GM21528 (cell line): ENCODE measurements around the gene HNRNPM.

Experiments
- ATAC-seq: cut with Tn5 transposase; IDR thresholded peaks from one replicate; pipeline ENCODE4 v1.9.1; 2021; ENCODE audit warnings: mild to moderate bottlenecking, moderate library complexity; ENCODE audit not compliant: unreplicated experiment, low FRiP score

The HNRNPM gene

DNA sequence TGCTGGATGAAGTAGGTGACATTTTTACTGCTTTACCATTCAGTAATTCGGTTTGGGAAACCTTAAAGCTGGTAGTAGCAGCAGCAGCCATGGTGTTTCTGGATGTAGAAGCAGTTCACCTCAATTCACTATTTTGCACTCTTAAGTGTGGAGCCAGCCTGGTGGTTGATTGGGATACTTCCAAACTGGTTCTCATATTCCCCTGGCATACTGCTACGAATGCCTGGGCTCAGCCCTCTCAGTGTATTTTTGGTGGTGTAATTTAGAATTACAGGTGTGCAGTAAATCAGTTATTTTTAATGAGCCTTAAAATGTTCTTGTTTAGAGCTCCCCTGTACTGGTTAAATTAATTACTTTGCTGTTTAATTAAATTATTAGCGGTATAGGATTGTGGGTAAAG is 12.4 kb downstream of the HNRNPM start:
- ATAC-seq, result no peak

DNA sequence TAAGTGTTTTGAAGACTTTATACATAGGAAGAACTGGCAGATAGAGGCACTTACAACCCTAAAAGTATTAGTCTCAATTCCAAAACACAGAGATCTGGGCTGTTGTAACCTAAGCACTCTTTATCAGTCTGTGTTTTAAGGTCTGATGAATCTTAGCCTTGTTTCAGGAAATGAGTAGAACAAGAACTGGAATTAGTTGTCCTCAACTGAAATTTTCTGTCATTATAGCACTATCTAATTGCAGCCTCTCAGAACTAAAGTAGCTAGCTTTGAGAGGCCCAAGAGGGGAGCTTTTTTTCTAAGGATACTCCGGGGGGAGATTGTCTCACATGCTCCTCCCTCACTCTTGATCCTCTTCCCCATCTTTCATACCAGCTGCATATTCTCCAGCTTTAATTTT is 13.1 kb downstream of the HNRNPM start:
- no peak for ATAC-seq

DNA sequence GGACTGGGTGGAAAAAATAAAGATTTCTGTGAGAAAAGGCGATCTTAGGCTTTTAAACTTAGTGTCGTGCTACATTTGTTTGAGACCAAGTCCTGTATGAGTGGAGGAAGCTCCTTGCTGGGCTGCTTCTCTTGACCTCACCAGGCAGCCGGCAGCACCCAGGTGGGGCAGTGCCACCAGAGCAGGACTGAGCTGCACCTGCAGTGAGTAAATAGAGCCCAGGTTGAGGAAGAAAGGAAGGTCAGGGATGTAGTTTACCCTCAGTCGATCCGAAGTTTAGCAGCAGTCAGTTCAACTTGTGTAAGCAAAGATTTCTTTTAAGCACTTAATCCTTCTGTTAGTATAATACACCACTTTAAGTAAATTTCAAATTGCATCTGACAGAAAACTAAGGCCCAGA is 13.6 kb downstream of the HNRNPM start:
- ATAC-seq, result no peak

DNA sequence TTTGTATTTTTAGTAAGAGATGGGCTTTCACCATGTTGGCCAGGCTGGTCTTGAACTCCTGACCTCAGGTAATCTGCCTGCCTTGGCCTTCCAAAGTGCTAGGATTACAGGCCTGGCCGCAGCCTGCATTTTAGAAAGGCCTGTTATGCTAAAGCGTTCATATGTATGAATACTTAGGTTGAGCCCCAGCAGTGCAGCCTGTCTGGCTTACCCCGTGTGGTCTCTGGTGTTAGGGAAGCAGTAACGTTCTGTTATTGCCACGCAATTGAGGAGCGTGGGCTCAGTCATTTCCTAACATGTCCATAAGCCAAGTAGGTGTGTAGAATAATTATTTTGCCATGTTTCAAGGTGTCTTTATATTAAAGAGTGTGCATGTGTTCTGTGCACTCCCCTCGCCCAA is 14.3 kb downstream of the HNRNPM start:
- no peak for ATAC-seq

DNA sequence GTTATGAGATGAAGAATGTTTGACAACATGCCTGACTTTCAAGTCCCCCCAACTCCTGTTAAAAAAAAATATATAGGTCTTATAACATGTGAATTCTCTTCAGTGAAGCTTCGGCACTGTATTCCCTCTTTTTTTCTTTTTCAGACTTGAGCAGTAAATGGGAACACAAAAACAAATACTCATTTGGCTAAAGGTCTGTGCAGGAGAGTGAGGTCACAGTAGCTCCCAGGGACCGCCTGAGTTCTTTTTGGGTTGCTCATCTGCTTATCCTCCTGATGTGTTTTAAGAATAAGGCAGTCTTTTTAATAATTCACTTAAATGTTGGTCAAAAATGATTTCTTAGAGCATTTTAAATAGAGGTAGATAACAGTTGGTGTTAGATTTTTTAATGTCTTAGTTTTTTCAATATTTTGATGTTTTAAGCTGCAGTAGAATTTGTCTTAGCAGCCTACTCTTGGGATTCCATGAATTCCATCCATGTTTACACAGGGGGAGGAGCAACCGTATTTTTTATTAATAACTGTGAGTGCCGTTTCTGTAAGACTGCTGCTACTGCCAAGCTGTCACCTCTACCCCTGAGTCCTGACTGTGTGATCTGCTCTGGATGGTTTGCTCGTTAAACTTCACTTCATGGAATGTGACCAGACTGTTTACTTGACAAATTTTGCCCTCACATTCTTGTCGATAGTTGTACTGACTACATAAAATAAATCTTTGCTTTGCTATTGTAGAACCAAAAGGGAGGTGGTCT is 14.9 kb downstream of the HNRNPM start:
- no peak for ATAC-seq

DNA sequence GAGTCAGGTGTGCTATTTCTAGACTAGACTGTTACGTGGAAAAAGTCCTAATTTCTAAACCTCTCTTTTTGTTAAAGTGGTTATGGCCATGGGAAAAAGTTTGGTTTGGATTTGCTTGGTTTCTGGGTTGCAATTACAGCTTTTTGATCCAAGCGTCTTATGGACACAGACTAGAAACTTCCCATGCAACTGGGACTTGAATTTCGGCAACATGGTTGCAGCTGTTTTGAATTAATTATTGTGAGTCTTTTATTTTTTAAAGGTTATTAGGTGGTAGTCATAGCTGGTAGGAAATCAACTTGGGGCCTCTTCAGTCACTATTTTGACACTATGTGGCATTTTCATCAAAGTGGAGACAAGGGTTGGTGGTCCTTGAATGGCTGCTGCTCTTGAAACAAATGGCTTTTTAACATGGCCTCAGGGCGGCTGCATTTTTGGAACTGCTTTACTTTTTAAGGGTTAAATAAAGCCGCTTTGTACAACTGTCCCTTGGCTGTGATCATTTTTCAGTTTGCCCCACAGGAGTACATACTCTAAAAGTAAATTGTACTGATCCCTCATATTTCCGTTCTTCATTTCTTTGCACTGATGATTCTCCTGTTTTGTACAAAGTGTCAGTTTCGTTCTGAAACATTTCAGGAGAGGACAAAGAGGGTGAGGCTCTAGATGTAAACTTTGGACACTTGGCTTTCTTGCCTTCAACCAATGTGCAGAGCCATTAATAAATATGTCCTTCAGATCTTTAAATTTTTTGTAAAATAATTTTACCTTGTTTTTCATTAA is 15.9 kb downstream of the HNRNPM start:
- ATAC-seq, result no peak

DNA sequence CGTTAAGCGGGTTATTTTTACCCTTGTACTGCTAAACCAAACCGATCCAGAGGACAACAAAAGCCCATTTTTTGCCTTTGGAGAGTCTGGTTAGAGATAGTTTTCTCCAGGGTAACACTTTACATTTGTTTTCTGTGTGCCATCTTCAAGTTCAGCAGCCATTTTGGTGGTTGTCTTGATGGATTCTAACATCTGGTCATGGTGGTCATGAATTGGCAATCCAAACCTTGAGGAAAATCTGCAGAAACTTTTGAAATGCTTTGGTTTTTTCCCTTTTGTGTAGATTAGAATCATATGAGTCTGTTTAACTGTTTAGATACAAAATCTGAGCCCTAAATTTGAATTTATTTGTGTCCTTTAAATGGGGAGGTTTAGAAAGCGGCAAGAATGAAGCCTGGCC is 16.6 kb downstream of the HNRNPM start:
- no peak for ATAC-seq

DNA sequence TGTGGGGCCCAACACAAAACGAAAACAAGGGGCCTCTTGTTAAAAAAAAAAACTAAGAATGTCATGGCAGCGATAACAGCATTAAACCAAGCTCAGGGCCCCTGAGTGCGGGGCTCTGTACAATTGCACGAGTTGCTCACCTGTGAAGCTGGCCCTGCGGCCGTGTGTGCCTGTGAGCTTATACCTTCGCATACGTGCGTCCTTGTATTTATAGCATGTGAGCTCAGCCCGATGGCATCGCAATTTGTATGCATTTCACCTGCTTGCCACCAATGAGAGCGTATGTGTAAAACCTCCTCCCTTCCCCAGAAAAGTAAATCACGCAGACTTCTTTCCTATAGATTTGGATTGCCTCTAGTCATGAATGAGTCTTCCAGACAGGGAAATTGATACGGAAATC is 17.1 kb downstream of the HNRNPM start:
- no peak for ATAC-seq

DNA sequence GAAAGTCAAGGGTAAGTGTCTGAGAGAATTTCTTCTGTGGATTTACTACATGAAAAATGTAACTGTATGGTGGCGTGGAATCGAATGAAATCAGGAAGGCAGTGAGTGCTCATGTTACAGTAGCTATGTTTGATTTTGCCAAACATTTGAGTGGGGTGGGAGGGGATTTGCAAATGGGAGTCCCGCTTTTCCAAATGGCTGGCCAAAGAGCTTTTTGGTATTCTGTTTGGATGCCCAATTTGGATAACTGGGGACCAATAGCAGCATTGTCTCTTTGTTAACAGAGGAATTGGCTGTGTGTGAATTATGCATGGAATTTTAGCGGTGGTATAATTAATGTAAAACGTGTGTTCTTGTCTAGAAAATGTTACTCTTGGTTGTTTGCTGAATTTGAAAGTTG is 17.8 kb downstream of the HNRNPM start:
- no peak for ATAC-seq

DNA sequence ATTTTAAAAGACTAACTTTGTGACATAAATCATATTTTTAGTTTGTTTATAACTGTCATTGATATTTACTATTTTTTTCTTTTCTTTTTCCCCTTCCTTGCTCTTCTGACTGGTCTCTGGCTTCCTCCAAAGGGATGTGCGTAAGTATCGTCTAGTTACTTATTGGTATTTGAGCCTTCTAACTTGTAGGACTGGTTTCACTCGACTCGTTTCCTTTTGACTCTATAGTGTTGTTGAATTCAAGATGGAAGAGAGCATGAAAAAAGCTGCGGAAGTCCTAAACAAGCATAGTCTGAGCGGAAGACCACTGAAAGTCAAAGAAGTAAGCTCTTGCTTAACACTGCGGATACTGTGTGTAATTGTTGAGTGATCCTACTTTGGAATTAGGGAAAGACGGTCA is 18.6 kb downstream of the HNRNPM start:
- no peak for ATAC-seq

DNA sequence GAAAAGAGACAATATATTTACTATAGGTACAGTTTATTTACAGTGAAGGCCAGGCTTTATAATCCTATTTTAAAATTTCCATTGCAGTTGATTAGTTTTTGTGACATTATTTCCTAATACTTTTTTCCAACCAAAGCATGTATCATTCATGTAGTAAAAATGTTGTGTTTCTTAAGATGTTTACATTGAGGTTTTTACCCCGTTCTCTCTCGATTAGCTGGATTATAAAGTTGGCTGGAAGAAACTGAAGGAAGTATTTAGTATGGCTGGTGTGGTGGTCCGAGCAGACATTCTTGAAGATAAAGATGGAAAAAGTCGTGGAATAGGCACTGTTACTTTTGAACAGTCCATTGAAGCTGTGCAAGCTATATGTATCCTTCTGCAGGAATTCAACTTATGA is 21.2 kb downstream of the HNRNPM start:
- ATAC-seq, result no peak

DNA sequence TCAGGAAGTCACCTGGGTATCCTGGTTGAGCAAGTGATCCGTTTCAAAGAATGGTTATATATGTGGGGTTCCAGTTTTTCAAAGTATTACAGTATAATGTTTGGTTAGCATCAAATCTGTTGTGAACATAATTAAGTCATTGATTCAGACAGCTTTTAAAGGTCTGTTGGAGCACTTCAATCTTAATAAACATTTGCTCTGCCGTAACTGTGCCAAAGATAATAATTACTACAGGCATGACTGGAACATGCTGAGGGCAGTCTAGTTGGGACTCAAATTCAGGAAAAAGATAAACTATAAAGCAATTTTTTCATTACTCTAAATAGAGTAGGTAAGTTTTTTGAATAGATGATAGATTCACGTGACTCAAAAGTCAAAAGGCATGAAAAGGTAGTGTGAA is 23.3 kb downstream of the HNRNPM start:
- ATAC-seq, result no peak

DNA sequence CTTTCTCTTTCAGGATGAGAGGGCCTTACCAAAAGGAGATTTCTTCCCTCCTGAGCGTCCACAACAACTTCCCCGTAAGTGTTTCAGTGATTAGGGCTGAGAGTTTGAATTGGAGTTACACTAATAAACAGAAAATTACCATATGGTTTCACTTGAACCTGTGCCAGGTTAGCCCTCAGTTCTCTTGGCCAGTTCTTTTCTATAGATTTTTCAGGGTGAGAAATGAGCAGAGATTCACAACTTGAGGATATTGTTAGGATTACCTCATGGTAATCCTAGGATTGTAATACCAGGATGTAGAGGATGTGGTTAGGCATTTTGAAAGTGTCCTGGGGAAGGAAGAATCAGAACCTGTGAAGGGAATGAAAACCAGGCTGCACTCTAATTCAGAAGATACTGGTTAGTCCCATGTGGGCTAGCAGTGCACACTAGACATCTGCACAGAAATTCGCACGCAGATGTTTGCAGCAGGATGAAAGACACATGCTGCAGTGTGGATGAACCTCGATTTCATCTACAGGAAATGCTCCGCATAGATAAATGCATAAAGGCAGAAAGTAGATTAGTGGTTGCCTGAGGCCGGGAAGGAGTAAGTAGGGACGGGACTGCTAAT is 24.1 kb downstream of the HNRNPM start:
- no peak for ATAC-seq

DNA sequence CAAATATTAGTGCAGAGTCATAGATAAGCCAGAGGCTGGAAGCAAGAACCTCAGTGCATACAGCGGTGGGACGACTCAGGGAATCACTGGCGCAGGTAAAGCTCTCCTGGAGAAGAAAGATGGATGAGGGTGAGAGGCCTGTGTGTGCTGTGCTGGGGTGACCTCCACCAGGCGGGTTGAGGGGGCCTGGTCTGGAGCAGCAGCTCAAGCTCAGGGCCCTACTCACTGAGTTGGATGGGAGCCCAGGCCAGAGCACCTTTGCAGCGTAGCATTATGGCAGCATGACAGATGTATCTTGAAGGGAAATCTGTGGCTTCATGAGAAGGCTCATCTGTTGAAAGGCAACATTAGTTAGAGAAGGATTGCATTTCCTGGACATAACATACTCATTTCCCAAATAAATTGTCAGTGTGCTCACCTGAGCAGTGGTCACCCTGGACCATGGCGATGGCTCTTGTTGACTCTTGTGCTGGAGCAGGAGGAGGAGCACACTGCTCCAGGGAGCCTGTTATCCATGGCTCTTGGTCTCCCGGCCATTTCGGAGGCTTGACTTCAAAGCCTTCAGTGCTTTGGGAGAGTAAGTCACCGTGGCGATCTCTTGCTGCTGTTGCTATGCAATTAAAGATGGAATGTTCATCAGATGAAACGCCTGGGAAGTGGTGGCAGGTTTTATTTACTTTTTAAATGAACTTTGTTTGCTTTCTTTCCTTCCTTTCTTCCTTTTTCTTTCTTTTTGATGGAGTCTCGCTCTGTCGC is 25.0 kb downstream of the HNRNPM start:
- ATAC-seq, result no peak

DNA sequence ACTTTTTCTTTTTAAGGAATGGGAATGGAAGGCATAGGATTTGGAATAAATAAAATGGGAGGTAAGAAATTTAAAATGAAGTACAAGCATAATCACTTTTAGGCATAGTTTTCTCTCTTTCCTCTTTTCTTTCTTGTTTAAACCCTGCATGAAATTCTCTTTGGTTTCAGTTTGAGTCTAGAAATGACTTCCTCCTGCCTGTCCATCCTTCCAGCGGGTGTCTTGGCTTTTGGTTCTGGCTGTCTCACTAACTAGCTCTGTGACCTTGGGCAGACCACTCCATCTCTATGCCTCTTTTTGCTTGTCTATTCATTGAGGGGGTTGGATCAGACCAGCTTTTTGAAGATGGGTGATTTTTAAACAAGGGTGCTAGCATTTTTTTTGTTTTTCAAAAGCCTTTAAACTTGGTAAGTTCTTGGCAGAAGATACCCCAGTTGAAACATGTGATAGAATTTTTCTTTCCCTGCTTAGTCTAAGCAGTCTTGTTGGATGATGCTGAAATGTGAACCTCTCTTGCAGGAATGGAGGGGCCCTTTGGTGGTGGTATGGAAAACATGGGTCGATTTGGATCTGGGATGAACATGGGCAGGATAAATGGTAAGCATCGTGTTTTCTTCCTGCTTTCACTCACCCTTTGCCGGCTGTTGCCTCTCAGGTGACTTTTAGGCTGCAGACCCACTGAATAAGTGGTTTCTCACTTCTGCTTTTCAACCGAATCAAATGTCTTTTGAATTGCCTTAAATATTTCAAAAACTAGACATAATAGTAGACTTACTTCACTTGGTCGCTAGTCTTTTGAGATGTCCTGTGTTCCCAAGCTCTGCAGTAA is 29.1 kb downstream of the HNRNPM start:
- no peak for ATAC-seq

DNA sequence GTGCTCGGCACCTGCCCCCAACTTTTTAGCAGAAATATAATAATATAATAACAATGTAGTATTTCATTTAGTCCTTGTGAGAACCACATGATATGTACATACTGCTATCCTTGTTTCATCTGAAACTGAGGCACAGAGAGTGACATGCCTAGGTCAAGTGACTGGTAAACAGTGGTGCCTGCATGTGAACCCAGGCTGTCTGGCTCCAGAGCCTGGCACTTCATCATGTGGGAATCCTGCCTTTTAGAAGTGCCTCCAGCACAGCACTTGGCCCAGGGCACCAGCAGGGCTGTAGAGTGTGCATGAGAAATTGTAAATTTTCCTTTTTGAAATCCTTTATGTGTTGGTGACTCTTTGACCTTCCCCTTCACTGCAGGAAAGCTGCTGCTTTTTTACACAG is 30.2 kb downstream of the HNRNPM start:
- no peak for ATAC-seq

DNA sequence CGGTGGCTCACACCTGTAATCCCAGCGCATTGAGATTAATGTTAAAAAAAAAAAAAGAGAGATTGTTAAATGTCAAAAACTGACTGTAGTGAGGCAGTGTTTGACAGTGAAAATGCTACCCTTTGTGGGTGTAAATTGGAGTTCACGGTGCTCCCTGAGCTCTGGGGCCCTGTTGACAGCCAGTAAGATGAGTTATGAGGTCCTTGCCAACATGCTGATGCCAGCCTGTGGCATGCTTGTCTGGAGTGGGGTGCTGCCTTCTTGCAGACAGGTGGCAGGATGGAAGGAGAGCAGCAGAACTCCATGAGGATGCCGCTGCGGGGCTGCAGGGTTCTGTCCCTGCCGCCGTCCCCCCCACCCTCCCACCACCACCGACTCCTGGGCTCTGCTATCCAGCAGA is 31.7 kb downstream of the HNRNPM start:
- no peak for ATAC-seq

DNA sequence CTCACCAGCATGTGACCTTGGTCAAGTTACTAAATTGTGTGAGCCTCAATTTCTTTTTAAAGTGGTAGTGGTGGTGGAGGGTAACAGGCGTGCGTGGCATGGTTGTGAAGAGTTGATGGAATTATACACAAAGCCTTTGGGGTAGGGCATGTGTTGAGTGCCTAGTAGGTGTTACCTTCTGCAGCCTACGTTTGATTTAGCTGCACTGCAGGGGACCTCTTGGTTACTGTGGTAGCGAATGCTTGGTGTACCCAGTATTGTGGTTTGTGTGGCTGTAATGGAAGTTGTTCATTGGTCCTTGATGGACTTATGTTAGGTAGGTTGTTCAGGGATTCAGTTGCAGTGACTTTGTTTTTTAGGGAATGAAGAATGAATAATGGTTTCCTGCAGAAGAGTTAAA is 33.1 kb downstream of the HNRNPM start:
- no peak for ATAC-seq

DNA sequence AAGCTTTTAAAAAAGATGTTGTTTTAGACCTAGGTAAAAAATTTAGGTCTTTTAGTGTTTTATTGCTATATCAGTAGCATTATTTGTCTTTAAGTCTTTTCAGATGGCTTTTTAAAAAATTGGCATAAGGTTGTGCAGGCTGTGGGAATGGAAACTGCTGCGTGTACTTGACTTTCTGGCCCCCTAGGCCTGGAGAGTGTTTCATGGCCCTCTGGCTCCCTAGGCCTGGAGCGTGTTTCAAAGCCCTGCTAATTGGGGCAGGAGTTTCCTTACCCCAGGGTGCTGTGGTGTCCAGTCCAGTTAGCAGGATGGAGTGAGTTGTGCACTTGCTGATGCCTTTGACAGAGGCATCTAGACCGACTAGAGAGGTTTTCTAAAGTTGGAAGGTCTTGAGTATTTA is 33.8 kb downstream of the HNRNPM start:
- no peak for ATAC-seq

DNA sequence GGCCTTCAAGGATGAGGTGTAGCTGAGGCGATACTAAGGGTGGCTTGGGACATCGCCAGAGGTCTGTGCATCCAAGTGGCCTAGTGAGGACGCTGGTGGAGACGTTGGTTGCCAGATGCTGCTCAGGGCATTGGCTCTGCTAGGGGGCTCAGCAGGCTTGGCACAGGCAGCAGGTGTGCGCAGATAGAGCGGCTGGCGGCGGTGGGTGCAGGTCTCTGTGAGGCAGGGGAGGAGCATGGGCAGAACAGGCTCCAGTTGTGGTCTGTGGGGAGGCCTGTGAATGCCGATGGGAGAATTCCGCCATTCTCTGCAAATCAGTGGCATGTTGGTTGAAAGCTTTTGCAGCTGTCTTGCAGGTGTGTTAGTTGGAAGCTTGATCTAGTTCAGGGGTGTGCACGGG is 36.4 kb downstream of the HNRNPM start:
- ATAC-seq, result no peak
